NT2/D1 (cell line): ENCODE data around the gene SLC35E4.

Experiments
- DNase-seq: peaks from one replicate; pipeline ENCODE4 v3.0.0-alpha.2; 2011; ENCODE audit warnings: low read depth, low spot score
- H3K27me3 ChIP-seq: 2 replicates; pipeline ENCODE4 v1.6.0; 2011; ENCODE audit warnings: mild to moderate bottlenecking; ENCODE audit not compliant: insufficient read length, insufficient read depth
- H3K36me3 ChIP-seq: 2 replicates; pipeline ENCODE4 v1.6.1; 2011; ENCODE audit warnings: mild to moderate bottlenecking, low read length, mixed read lengths; ENCODE audit not compliant: insufficient read depth, insufficient read length
- H3K4me1 ChIP-seq: 2 replicates; pipeline ENCODE4 v1.5.1; 2011; ENCODE audit not compliant: insufficient read depth, insufficient read length
- H3K4me3 ChIP-seq: 2 replicates; pipeline ENCODE4 v1.5.1; 2011; ENCODE audit warnings: low read depth; ENCODE audit not compliant: insufficient read length
- H3K9ac ChIP-seq: 2 replicates; pipeline ENCODE4 v1.6.0; 2011; ENCODE audit warnings: low read depth; ENCODE audit not compliant: insufficient read length
- H3K9me3 ChIP-seq: 2 replicates; pipeline ENCODE4 v1.5.1; 2011; ENCODE audit warnings: mild to moderate bottlenecking, low read length; ENCODE audit not compliant: insufficient read depth
- SUZ12 ChIP-seq: IDR thresholded peaks from 2 replicates; pipeline ENCODE4 v1.6.1; 2011; ENCODE audit not compliant: insufficient read length, insufficient read depth; ENCODE audit errors: extremely low read depth
- YY1 ChIP-seq: IDR thresholded peaks from 2 replicates; pipeline ENCODE4 v1.6.1; 2011; ENCODE audit not compliant: insufficient read length, insufficient read depth
- ZNF274 ChIP-seq: IDR thresholded peaks from 2 replicates; pipeline ENCODE4 v1.6.1; 2011; ENCODE audit warnings: mild to moderate bottlenecking, low read depth, low read length

Gene SLC35E4

GRCh38 chr22:30694640-30695350 lies 59.2 kb downstream of the SLC35E4 start, which contains the start of gene OSBP2:
Gene OSBP2 (plus strand): TSS chr22:30694874. CDS start chr22:30694910, 36 bp downstream.
- Histone ChIP-seq H3K9ac (peak within 1 kb of the TSS; percentile 79), H3K27me3 (peaks cover 17% of the 10 kb centered on the region), H3K4me1 (no peaks in the 10 kb centered on the region), H3K4me3 (peak within 1 kb of the TSS; percentile 77), H3K36me3 (no peaks in the 10 kb centered on the region), H3K9me3 (no peaks in the 10 kb centered on the region)
- no peak for TF ChIP-seq SUZ12
- TF ChIP-seq YY1, result no peak
- no peak for TF ChIP-seq ZNF274
- no peak for DNase-seq

DNA sequence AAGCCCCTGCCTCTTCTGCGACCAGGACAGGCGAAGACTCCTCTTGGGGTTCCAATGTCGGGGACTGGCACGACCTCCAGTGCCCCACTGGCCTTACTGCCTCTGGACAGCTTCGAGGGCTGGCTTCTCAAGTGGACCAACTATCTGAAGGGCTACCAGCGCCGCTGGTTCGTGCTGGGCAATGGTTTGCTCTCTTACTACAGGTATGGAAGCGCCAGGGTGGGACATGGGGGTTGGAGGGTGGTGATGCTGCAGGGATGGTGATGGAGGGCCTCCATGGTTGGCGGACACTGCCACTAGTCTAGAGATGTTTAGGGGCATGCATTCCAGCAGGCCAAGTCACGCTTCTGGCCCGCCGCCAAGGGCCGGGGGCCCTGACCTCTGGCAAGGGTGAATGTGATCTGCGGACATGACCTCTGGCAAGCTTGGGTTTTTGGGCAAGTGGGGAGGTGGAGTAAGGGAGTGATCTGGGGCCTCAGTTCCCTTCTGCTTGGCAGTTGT lies 59.8 kb downstream of the SLC35E4 start:
- Histone ChIP-seq H3K4me3 (peak overlapping the region; percentile 77), H3K9ac (peak overlapping the region; percentile 79), H3K27me3 (peaks cover 17% of the 10 kb centered on the region)

GRCh38 chr22:30695871-30696655 lies 60.5 kb downstream of the SLC35E4 start:
- H3K9me3 ChIP-seq, result no peaks in the 10 kb centered on the region
- peaks cover 17% of the 10 kb centered on the region for H3K27me3 ChIP-seq
- H3K4me3 ChIP-seq, result no peak overlapping the region
- no peaks in the 10 kb centered on the region for H3K36me3 ChIP-seq
- no peak for DNase-seq
- H3K9ac ChIP-seq, result peak overlapping the region; percentile 39
- no peaks in the 10 kb centered on the region for H3K4me1 ChIP-seq
- TF ChIP-seq YY1, result no peak
- no peak for TF ChIP-seq SUZ12
- TF ChIP-seq ZNF274, result no peak

More for the DNA sequence above, 59.8 kb downstream of the SLC35E4 start:
- no peaks in the 10 kb centered on the region for H3K4me1 ChIP-seq
- H3K9me3 ChIP-seq, result no peaks in the 10 kb centered on the region
- TF ChIP-seq YY1 (no peak), ZNF274 (no peak), SUZ12 (no peak)
- DNase-seq, result no peak
- H3K36me3 ChIP-seq, result no peaks in the 10 kb centered on the region
